ENCODE measurements around the gene ALPK3. TPM values are rescaled to one million over a fixed set of nuclear protein-coding genes. Genes with fewer than 3 reads are reported as not detected.

Gene ALPK3
- total and polyA plus RNA-seq, 10 of the 15 experiments (the other 5 are each of a cell fraction or from before 2014, with no cell fraction given) = under 0.01 to 0.05 (median 0.02) TPM; not detected in 6

DNA sequence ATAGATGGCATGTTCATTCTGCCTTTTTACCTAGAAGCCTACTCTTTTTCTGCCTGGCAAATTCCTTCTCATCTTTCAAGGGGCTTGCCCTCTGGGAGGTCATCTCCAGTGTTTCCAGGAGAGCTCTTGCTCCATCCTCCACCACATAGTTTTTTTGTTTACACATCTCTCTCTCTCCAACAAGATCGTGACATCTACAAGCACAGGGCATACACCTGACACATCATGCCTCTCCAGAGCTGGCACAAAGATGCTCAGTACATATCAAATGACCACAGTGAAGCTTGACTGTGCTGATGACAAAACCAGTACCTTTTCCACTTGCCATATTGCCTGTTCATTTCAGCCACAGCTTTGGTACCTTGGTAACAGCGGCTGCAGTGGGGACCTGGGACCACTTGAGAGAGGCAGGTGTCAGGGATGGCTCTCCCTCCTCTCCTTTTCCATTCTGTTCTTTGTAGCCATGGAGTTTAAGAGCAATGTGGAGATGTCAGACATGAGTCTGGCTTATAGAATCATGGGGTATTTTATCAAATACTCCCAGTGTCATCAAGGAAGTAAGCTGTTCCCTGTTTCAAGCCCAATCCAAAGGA, 15.4 kb downstream of the ALPK3 start:
- ChIA-PET SMC1A (ENCODE audit: uncharacterized antibody, unreplicated experiment) (interaction anchor here (0.7 to 1.2 kb wide), 2 partner anchors 11 to 95 kb away, joined by 3 read pairs; no protein-coding TSS in a partner anchor), POLR2A (no interaction called here), CTCF (interaction anchor here (0.6 to 1.5 kb wide), 5 partner anchors 11 to 115 kb away, joined by 3 read pairs; no protein-coding TSS in a partner anchor), RAD21 (ENCODE audit: unreplicated experiment) (interaction anchor here (0.5 kb wide), 1 partner anchor 245 kb away, joined by 3 read pairs; no protein-coding TSS in a partner anchor)
- Histone ChIP-seq H3K4me2 (ENCODE audit: control insufficient read depth, insufficient read depth) (no peak overlapping the region), H3K27me3 (replicated peaks in 1 of 2; ENCODE audit: control insufficient read depth in 2 of 2, insufficient read depth in 2 of 2, low read length in 1 of 2) (peaks cover 2 to 7% of the 10 kb centered on the region in 2 experiments), H2AFZ (ENCODE audit: control insufficient read depth, low read depth, low read length) (no peak overlapping the region), H3K4me3 (no peak overlapping the region), H3K4me1 (ENCODE audit: control insufficient read depth, insufficient read depth, low read length) (no peaks in the 10 kb centered on the region), H3K79me2 (ENCODE audit: control insufficient read depth, insufficient read depth, low read length) (no peaks in the 10 kb centered on the region), H3K36me3 (ENCODE audit: control insufficient read depth in 2 of 2, insufficient read depth in 2 of 2, low read length in 1 of 2) (no peaks in the 10 kb centered on the region), H3K9ac (ENCODE audit: control insufficient read depth, insufficient read depth, low read length) (no peak overlapping the region), H4K20me1 (ENCODE audit: control insufficient read depth, insufficient read depth) (no peaks in the 10 kb centered on the region), H3K27ac (ENCODE audit: control insufficient read depth, insufficient read depth) (no peak overlapping the region), H3K9me3 (replicated peaks; ENCODE audit: control insufficient read depth, insufficient read depth, low read length) (no peaks in the 10 kb centered on the region)
- FAIRE-seq (no peak), DNase-seq (ENCODE audit: low read depth, low spot score) (no peak), ATAC-seq (no peak)
- intact Hi-C loops (cut with micrococcal nuclease; ENCODE audit: unreplicated experiment) = no loop called here
- 4% methylated on average over 2 of the region's 2 CpGs for WGBS (ENCODE audit: insufficient coverage, insufficient replicate concordance, low lambda C conversion rate, missing lambda C conversion rate)
- TF ChIP-seq MXI1 (IDR thresholded peaks at IDR 0.05; ENCODE audit: low read depth, low read length) = no peak
- no peak for TF ChIP-seq ZNF207 (IDR thresholded peaks at IDR 0.05; ENCODE audit: borderline replicate concordance)
- no peak for TF ChIP-seq TBL1XR1 (IDR thresholded peaks at IDR 0.05; ENCODE audit: low read depth, low read length)
- no peak for TF ChIP-seq ETV6 (conservative IDR thresholded peaks at IDR 0.05 in 1 of 2, IDR thresholded peaks at IDR 0.05 in 1 of 2; ENCODE audit: borderline replicate concordance in 1 of 2, low read depth in 1 of 2)
- no peak for TF ChIP-seq HDGF (IDR thresholded peaks at IDR 0.05)
- no peak for TF ChIP-seq NFYB (IDR thresholded peaks at IDR 0.05; ENCODE audit: insufficient read depth, low read depth, low read length)
- no peak for TF ChIP-seq CHD1 (IDR thresholded peaks at IDR 0.05; ENCODE audit: low read depth, low read length)
- TF ChIP-seq SRF (IDR thresholded peaks at IDR 0.05; ENCODE audit: low read depth in 2 of 2, low read length in 2 of 2) = no peak
- no peak for TF ChIP-seq SUZ12 (IDR thresholded peaks at IDR 0.05; ENCODE audit: unreplicated experiment)
- no peak for TF ChIP-seq NFIC (IDR thresholded peaks at IDR 0.05; ENCODE audit: low read depth, low read length)
- TF ChIP-seq RBBP5 (conservative IDR thresholded peaks at IDR 0.05) = no peak
- no peak for TF ChIP-seq HDAC2 (IDR thresholded peaks at IDR 0.05)
- TF ChIP-seq, protein P1, sequence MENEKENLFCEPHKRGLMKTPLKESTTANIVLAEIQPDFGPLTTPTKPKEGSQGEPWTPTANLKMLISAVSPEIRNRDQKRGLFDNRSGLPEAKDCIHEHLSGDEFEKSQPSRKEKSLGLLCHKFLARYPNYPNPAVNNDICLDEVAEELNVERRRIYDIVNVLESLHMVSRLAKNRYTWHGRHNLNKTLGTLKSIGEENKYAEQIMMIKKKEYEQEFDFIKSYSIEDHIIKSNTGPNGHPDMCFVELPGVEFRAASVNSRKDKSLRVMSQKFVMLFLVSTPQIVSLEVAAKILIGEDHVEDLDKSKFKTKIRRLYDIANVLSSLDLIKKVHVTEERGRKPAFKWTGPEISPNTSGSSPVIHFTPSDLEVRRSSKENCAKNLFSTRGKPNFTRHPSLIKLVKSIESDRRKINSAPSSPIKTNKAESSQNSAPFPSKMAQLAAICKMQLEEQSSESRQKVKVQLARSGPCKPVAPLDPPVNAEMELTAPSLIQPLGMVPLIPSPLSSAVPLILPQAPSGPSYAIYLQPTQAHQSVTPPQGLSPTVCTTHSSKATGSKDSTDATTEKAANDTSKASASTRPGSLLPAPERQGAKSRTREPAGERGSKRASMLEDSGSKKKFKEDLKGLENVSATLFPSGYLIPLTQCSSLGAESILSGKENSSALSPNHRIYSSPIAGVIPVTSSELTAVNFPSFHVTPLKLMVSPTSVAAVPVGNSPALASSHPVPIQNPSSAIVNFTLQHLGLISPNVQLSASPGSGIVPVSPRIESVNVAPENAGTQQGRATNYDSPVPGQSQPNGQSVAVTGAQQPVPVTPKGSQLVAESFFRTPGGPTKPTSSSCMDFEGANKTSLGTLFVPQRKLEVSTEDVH (IDR thresholded peaks at IDR 0.05; ENCODE audit: low read depth, partially characterized antibody) = no peak
- no peak for TF ChIP-seq SMAD5 (IDR thresholded peaks at IDR 0.05; ENCODE audit: low read depth)
- TF ChIP-seq PML (IDR thresholded peaks at IDR 0.05; ENCODE audit: low read length) = no peak
- no TSS peak for BruUV-seq (replicated peaks)
- in situ Hi-C loops (cut with MboI) = no loop called here

Measured in GM12878 (cell line).